Adrenal gland (tissue), 12 donors: Measurements from ENCODE around the gene PRKCQ. TPM values are rescaled to one million over a fixed set of nuclear protein-coding genes. Genes with fewer than 3 reads are reported as not detected.

Experiments used
- DNase-seq, 7 donors: peaks; one replicate each; pipeline ENCODE4 v3.0.0-alpha.2; 2019 to 2020
- H3K27ac ChIP-seq, 5 donors: fragments of 200-600 bp; sonication (generic) in 4 of 5; 1 replicate in 3 of 5; 2 replicates in 2 of 5; pipeline versions ENCODE4 v1.5.1 to v1.8.0; 2016 to 2020; ENCODE audit warnings: mild to moderate bottlenecking in 1 of 5
- H3K27me3 ChIP-seq: fragments of 200-600 bp; 2 replicates; pipeline ENCODE4 v1.8.0; 2021
- H3K36me3 ChIP-seq, 2 donors: fragments of 200-600 bp; replicated peaks in 1 of 2; 1 replicate in 1 of 2; 2 replicates in 1 of 2; pipeline versions ENCODE4 v1.5.1 to v1.8.0; 2018 to 2022
- H3K4me1 ChIP-seq, 2 donors: fragments of 200-600 bp; replicated peaks in 1 of 2; 1 replicate in 1 of 2; 2 replicates in 1 of 2; pipeline versions ENCODE4 v1.5.1 to v1.8.0; 2018 to 2021
- H3K4me3 ChIP-seq, 4 donors: fragments of 200-600 bp; sonication (generic) in 3 of 4; one replicate each; pipeline ENCODE4 v1.5.1; 2016 to 2018
- H3K9me3 ChIP-seq, 3 donors: fragments of 200-600 bp; sonication (generic) in 1 of 3; replicated peaks in 1 of 3; 1 replicate in 2 of 3; 2 replicates in 1 of 3; pipeline versions ENCODE4 v1.5.1 to v1.8.0; 2016 to 2021
- POLR2A ChIP-seq, 2 donors: fragments of 450-650 bp; IDR thresholded peaks; one replicate each; pipeline ENCODE4 v1.6.1; 2017; ENCODE audit warnings: antibody characterized with exemption in 2 of 2, mild to moderate bottlenecking in 2 of 2, moderate library complexity in 1 of 2
- WGBS, 4 donors: extraction: QIAGEN DNeasy Blood & Tissue Kit in 2 of 4; methylation state at CpG; one replicate each; pipeline versions ENCODE4 v1.1.5 to v1.1.7; 2013 to 2017; 5-methylcytosine and 5-hydroxymethylcytosine counted together
- intact Hi-C, 2 donors: fragments of 100-400 bp; cut with DNase I; formaldehyde crosslinking; loops; one replicate each; pipeline versions ENCODE4 v1.14.1 to v1.15.0; 2022 to 2023
- polyA plus RNA-seq, 3 donors: library from polyadenylated mRNA; stranded (reverse); fragments of 200-250 nt in 2 of 3; fragments of 350-450 nt in 1 of 3; fragmentation: Illumina TruSeq in 1 of 3; extraction: RNeasy Lipid Tissue Mini Kit (QIAGEN cat#74804) in 1 of 3; gene quantifications; one replicate each; pipeline ENCODE4 v1.2.3, GENCODE V29; 2013 to 2014
- total RNA-seq, 9 donors: library from RNA; depleted of rRNA in 4 of 9; stranded (reverse); fragments of >200 nt in 4 of 9; fragments of 120-200 nt in 1 of 9; fragmentation: NEBNext Ultra II Directional in 1 of 9; extraction: Animal tissue kit (Norgen Biotek cat#: 25700) in 1 of 9; gene quantifications; one replicate each; pipeline versions ENCODE4 v1.1.0 to v1.2.4, GENCODE V29; 2013 to 2023
- TF ChIP-seq, protein P1 (sequence below), 6 experiments: fragments of 450-650 bp in 4 of 6; fragments of 200-600 bp in 2 of 6; sonication (generic) in 1 of 6; IDR thresholded peaks; 1 replicate in 5 of 6; 2 replicates in 1 of 6; pipeline versions ENCODE4 v1.5.1 to v1.8.0; 2016 to 2021; ENCODE audit warnings: antibody characterized with exemption in 6 of 6, mild to moderate bottlenecking in 2 of 6, moderate library complexity in 1 of 6
- donor health status: healthy with polysubstance abuse.
- donor health status: Bipolar disorder and iron deficiency.
- donor health status: DM: yes; HTN: yes; CAD: no.
- donor health status: DM: no; HTN: no; CAD: no.
- donor health status: DM: no; HTN: no; CAD: no.
- donor health status: DM: yes; HTN: yes; CAD: no.

PRKCQ gene
- total and polyA plus RNA-seq, 12 donors, result 0.39 to 1.6 (median 0.68) TPM

DNA sequence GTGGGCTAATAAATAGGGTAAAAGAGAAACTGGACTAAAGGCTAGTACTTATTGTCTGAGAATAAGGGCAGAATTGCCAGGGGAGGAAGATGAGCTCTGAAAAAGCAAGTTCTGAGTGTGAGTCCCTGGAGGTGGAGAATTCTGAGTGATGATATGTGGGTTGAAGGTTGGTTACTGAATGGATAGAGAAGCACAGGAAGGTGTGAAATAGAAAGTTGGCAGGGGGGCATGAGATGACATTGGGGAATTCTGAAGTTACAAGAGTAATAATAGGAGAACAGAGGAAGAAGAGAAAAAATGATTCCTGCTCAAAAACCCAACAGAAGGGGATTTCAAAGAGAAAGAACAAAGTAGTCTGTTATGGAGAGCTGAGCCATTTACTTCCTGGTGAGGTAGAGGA lies 76.9 kb downstream of the PRKCQ start:
- Histone ChIP-seq H3K27ac (no peak overlapping the region), H3K27me3 (no peaks in the 10 kb centered on the region), H3K4me3 (no peak overlapping the region), H3K9me3 (no peaks in the 10 kb centered on the region), H3K4me1 (no peaks in the 10 kb centered on the region), H3K36me3 (no peaks in the 10 kb centered on the region)
- no peak for DNase-seq
- intact Hi-C loops, result no loop called here
- TF ChIP-seq, protein P1, sequence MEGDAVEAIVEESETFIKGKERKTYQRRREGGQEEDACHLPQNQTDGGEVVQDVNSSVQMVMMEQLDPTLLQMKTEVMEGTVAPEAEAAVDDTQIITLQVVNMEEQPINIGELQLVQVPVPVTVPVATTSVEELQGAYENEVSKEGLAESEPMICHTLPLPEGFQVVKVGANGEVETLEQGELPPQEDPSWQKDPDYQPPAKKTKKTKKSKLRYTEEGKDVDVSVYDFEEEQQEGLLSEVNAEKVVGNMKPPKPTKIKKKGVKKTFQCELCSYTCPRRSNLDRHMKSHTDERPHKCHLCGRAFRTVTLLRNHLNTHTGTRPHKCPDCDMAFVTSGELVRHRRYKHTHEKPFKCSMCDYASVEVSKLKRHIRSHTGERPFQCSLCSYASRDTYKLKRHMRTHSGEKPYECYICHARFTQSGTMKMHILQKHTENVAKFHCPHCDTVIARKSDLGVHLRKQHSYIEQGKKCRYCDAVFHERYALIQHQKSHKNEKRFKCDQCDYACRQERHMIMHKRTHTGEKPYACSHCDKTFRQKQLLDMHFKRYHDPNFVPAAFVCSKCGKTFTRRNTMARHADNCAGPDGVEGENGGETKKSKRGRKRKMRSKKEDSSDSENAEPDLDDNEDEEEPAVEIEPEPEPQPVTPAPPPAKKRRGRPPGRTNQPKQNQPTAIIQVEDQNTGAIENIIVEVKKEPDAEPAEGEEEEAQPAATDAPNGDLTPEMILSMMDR (IDR thresholded peaks at IDR 0.05), result no peak
- no peak for TF ChIP-seq POLR2A (IDR thresholded peaks at IDR 0.05)

DNA sequence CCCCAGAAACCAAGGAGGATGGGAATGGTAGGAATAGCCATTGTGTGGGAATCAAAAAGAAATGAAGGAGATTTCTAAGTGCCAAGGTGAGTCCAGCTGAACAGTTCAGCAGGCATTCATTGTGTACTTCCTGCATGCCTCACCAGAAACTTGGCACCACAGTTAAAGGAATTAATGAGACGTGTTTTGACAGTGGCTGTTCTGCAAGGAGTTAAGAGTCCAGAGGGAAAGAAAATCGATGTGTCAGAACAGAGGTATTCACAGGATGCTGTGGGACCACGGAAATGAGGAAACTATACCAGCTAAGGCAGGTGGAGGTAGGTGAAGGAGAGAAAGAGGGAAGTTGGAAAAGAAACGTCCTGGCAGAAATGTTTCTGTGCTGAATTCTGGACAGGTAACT lies 78.1 kb downstream of the PRKCQ start:
- Histone ChIP-seq H3K4me1 (no peaks in the 10 kb centered on the region), H3K4me3 (no peak overlapping the region), H3K27me3 (no peaks in the 10 kb centered on the region), H3K9me3 (no peaks in the 10 kb centered on the region), H3K27ac (no peak overlapping the region), H3K36me3 (no peaks in the 10 kb centered on the region)
- DNase-seq, result no peak
- WGBS, 4 donors, result 60 to 73% (median 66%) methylated on average over 4 of the region's 4 CpGs
- TF ChIP-seq, protein P1 (IDR thresholded peaks at IDR 0.05), result no peak
- no peak for TF ChIP-seq POLR2A (IDR thresholded peaks at IDR 0.05)
- intact Hi-C loops, result no loop called here

DNA sequence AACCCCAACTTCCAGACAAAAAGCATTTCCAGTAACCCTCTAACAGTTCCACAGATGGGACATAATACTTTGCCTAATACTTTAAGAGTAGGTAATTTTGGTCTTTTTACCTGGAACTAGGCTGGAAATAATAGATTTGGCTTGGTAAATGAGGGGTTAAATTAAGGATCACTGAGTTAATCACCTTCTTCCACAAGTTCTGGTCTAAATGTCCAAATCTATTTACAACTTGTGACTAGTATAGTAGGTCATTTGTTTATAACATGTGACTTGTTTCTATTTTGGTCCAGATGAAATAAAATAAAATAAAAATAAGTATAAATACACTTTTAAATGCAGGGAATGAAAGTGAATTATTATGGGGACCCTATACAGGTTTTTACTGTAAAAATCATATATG lies 80.1 kb downstream of the PRKCQ start:
- H3K36me3 ChIP-seq, result no peaks in the 10 kb centered on the region
- no peak for DNase-seq
- H3K4me3 ChIP-seq, result no peak overlapping the region
- intact Hi-C loops, result no loop called here
- no peaks in the 10 kb centered on the region for H3K27me3 ChIP-seq
- H3K27ac ChIP-seq, result no peak overlapping the region
- H3K9me3 ChIP-seq, result no peaks in the 10 kb centered on the region
- H3K4me1 ChIP-seq, result no peaks in the 10 kb centered on the region
- TF ChIP-seq POLR2A (IDR thresholded peaks at IDR 0.05), result no peak
- TF ChIP-seq, protein P1 (IDR thresholded peaks at IDR 0.05), result no peak

DNA sequence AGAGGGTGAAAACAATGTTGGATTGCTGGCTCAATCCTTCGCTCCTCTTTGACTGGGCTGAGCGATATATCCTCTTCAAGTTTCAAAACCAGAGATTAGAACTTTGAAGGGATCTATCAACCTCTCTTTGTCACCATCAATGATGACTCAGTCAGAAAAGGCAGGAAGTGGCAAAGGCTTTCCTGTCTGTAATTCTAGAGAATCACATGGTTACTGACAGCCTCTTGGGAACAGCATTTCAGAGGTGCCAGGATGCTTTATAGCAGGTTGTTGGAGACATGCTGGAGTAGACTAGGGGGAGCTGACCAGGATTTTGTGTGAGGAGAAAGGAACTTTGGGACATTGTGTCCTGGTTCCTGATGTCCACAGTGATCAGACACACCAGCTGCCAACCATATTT lies 81.3 kb downstream of the PRKCQ start:
- no peaks in the 10 kb centered on the region for H3K9me3 ChIP-seq
- DNase-seq, result no peak
- no peaks in the 10 kb centered on the region for H3K4me1 ChIP-seq
- WGBS, 4 donors, result 80 to 86% (median 84%) methylated on average over 2 of the region's 2 CpGs
- H3K4me3 ChIP-seq, result no peak overlapping the region
- no peaks in the 10 kb centered on the region for H3K36me3 ChIP-seq
- no peaks in the 10 kb centered on the region for H3K27me3 ChIP-seq
- H3K27ac ChIP-seq, result no peak overlapping the region
- TF ChIP-seq, protein P1 (IDR thresholded peaks at IDR 0.05), result no peak
- TF ChIP-seq POLR2A (IDR thresholded peaks at IDR 0.05), result no peak
- intact Hi-C loops, result no loop called here
